ENCODE measurements around the gene LUZP1. TPM values are rescaled to one million over a fixed set of nuclear protein-coding genes. Genes with fewer than 3 reads are reported as not detected.

The LUZP1 gene
- total RNA-seq, 2 donors from 2014 or later, result 43.5 to 49.4 TPM

- 92 to 98% methylated on average over 4 of the region's 4 CpGs for WGBS, 2 experiments (ENCODE audit: insufficient coverage in 1 of 2, insufficient read length in 1 of 2)
- Histone ChIP-seq H3K4me1 (ENCODE audit: control insufficient read depth, insufficient read depth, low read length) (no peaks in the 10 kb centered on the region), H3K9ac (ENCODE audit: extremely low read depth, low read length, poor library complexity, severe bottlenecking) (no peak overlapping the region), H3K27ac (ENCODE audit: low read depth, low read length) (no peak overlapping the region), H3K9me3 (ENCODE audit: control insufficient read depth, low read length) (no peaks in the 10 kb centered on the region), H3K36me3 (ENCODE audit: control insufficient read depth, insufficient read depth, low read length) (no peaks in the 10 kb centered on the region), H3K27me3 (ENCODE audit: control insufficient read depth, insufficient read depth, low read length, poor library complexity, severe bottlenecking) (peaks cover 30% of the 10 kb centered on the region), H3K4me3 (ENCODE audit: low read length) (no peak overlapping the region)
- TF ChIP-seq, protein P1, sequence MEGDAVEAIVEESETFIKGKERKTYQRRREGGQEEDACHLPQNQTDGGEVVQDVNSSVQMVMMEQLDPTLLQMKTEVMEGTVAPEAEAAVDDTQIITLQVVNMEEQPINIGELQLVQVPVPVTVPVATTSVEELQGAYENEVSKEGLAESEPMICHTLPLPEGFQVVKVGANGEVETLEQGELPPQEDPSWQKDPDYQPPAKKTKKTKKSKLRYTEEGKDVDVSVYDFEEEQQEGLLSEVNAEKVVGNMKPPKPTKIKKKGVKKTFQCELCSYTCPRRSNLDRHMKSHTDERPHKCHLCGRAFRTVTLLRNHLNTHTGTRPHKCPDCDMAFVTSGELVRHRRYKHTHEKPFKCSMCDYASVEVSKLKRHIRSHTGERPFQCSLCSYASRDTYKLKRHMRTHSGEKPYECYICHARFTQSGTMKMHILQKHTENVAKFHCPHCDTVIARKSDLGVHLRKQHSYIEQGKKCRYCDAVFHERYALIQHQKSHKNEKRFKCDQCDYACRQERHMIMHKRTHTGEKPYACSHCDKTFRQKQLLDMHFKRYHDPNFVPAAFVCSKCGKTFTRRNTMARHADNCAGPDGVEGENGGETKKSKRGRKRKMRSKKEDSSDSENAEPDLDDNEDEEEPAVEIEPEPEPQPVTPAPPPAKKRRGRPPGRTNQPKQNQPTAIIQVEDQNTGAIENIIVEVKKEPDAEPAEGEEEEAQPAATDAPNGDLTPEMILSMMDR (conservative IDR thresholded peaks at IDR 0.05), result no peak
- Mint-ChIP-seq H3K4me3 (no peak overlapping the region), H3K27ac (no peak overlapping the region), H3K36me3 (ENCODE audit: low read depth) (no peaks in the 10 kb centered on the region), H3K27me3 (ENCODE audit: insufficient read depth) (peaks cover 27% of the 10 kb centered on the region), H3K9me3 (no peaks in the 10 kb centered on the region), H3K4me1 (peaks cover 11% of the 10 kb centered on the region)
- DNase-seq, result no peak
Measured at GRCh38 chr1:23214640-23215039, 46.0 kb upstream of the LUZP1 start.

GRCh38 chr1:23211955-23212354, 43.3 kb upstream of the LUZP1 start:
- Histone ChIP-seq H3K27ac (ENCODE audit: low read depth, low read length) (no peak overlapping the region), H3K27me3 (ENCODE audit: control insufficient read depth, insufficient read depth, low read length, poor library complexity, severe bottlenecking) (peaks cover 6% of the 10 kb centered on the region), H3K36me3 (ENCODE audit: control insufficient read depth, insufficient read depth, low read length) (no peaks in the 10 kb centered on the region), H3K4me1 (ENCODE audit: control insufficient read depth, insufficient read depth, low read length) (peaks cover 2% of the 10 kb centered on the region), H3K9ac (ENCODE audit: extremely low read depth, low read length, poor library complexity, severe bottlenecking) (no peak overlapping the region), H3K9me3 (ENCODE audit: control insufficient read depth, low read length) (no peaks in the 10 kb centered on the region), H3K4me3 (ENCODE audit: low read length) (no peak overlapping the region)
- peaks cover 13% of the 10 kb centered on the region for H3K4me1 Mint-ChIP-seq
- H3K4me3 Mint-ChIP-seq, result no peak overlapping the region
- H3K9me3 Mint-ChIP-seq, result no peaks in the 10 kb centered on the region
- 86 to 93% methylated on average over 3 to 4 of the region's 4 CpGs for WGBS, 2 experiments (ENCODE audit: insufficient coverage in 1 of 2, insufficient read length in 1 of 2)
- H3K36me3 Mint-ChIP-seq (ENCODE audit: low read depth), result no peaks in the 10 kb centered on the region
- peaks cover 6% of the 10 kb centered on the region for H3K27me3 Mint-ChIP-seq (ENCODE audit: insufficient read depth)
- DNase-seq, result no peak
- H3K27ac Mint-ChIP-seq, result no peak overlapping the region
- TF ChIP-seq, protein P1 (conservative IDR thresholded peaks at IDR 0.05), result no peak

DNA sequence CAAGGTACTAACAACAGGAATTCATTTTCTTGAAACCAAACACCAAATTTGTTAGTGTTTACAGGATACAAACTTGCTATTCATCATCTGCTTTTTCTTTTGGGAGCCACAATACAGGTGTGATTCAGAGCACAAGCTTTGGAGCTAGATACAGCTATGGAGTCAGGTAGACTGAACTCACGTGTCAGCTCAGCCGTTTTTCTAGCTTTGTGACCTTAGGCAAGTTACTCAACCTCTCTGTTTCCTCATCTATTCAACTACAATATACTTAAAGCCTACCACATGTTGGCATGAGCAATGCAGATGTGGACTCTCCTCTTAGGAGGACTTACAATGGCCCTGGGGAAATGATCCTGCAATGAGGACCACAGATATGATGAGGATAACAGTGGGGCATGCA, 42.3 kb upstream of the LUZP1 start:
- Mint-ChIP-seq H3K36me3 (ENCODE audit: low read depth) (no peaks in the 10 kb centered on the region), H3K4me3 (no peak overlapping the region), H3K27ac (no peak overlapping the region), H3K4me1 (peaks cover 10% of the 10 kb centered on the region), H3K27me3 (ENCODE audit: insufficient read depth) (peaks cover 2% of the 10 kb centered on the region), H3K9me3 (no peaks in the 10 kb centered on the region)
- no peak for DNase-seq
- Histone ChIP-seq H3K9ac (ENCODE audit: extremely low read depth, low read length, poor library complexity, severe bottlenecking) (no peak overlapping the region), H3K4me3 (ENCODE audit: low read length) (no peak overlapping the region), H3K36me3 (ENCODE audit: control insufficient read depth, insufficient read depth, low read length) (no peaks in the 10 kb centered on the region), H3K9me3 (ENCODE audit: control insufficient read depth, low read length) (no peaks in the 10 kb centered on the region), H3K27me3 (ENCODE audit: control insufficient read depth, insufficient read depth, low read length, poor library complexity, severe bottlenecking) (no peaks in the 10 kb centered on the region), H3K4me1 (ENCODE audit: control insufficient read depth, insufficient read depth, low read length) (peaks cover 2% of the 10 kb centered on the region), H3K27ac (ENCODE audit: low read depth, low read length) (no peak overlapping the region)
- TF ChIP-seq, protein P1 (conservative IDR thresholded peaks at IDR 0.05), result no peak
- WGBS, 2 experiments (ENCODE audit: insufficient coverage in 1 of 2, insufficient read length in 1 of 2), result 88 to 100% methylated on average over 2 of the region's 2 CpGs
